Gastroesophageal sphincter (tissue), 3 donors: ENCODE results near the gene ZNF260.

Experiments
- CTCF ChIP-seq, 4 experiments: fragments of 200-600 bp in 2 of 4; fragments of 450-650 bp in 2 of 4; sonication (generic) in 1 of 4; IDR thresholded peaks; one replicate each; pipeline ENCODE4 v1.5.1; 2017 to 2019; ENCODE audit warnings: antibody characterized with exemption in 4 of 4, mild to moderate bottlenecking in 2 of 4, moderate library complexity in 2 of 4
- EP300 ChIP-seq: sonication (generic); formaldehyde crosslinking; IDR thresholded peaks from one replicate; pipeline ENCODE4 v1.6.1; 2017; ENCODE audit warnings: antibody characterized with exemption, mild to moderate bottlenecking
- POLR2AphosphoS5 ChIP-seq: sonication (generic); formaldehyde crosslinking; IDR thresholded peaks from one replicate; pipeline ENCODE4 v1.6.1; 2017; ENCODE audit warnings: antibody characterized with exemption

DNA sequence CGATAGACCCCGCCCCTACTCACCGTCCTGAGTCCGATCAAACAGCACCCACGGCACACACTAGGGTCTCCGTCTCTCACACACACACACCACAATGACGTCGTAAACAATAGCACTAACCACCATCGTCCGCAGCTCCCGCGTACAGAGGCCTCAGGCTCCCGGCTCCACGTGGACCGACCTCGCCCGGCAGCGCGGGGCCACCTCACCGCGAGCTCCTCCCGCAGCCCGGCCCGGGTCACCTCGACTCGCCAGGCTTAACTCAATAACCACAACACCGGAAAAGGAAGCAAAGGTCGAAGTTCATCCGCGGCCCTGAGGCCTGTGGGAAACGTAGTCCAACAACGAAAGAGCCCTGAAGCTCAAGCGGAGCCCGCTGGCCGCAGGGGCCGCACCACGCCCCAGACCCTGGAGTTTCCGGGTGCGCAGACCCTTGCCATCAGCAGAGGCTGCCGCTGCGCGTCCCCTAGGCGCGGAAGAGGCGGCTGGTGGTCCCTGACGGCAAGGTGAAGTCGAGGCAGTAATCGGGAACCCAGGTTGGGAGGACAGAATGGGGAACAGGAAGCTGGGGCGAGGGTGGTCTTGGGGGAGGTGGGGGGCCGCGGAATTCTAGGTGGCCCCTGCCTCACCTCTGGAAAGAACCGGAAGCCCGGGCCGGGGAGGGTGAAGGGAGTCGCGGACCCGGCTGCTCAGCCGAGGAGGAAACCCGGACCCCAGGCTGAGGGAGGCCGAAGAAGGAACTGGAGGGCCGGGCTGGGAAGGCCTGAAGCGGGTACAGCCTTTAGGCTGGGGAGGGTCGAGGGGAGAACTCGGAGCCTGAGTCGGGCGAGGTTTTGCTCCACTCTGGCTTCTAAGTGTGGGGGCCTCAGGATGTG is 45.2 kb upstream of the ZNF260 start, which contains the start of gene ZNF529:
- TF ChIP-seq CTCF (IDR thresholded peaks at IDR 0.05) (no peak), POLR2AphosphoS5 (peak; percentile 79), EP300 (no peak)
